HG03060 (cell line): Measurements from ENCODE around the gene PIP5K1B.
"Not testable (repeated sequence)": the region's sequence is repeated elsewhere in the genome, so short reads cannot be mapped to it uniquely, and the experiment has no call there.

ENCODE experiments used
- ATAC-seq: cut with Tn5 transposase; IDR thresholded peaks from one replicate; pipeline ENCODE4 v1.9.1; 2021; ENCODE audit warnings: low read depth, moderate number of reproducible peaks; ENCODE audit not compliant: unreplicated experiment

Gene PIP5K1B

GRCh38 chr9:69044240-69045219 lies 339.5 kb downstream of the PIP5K1B start:
- ATAC-seq = no peak

- ATAC-seq = no peak
These were observed 340.8 kb downstream of the PIP5K1B start for GRCh38 chr9:69045821-69046220.

- no peak for ATAC-seq
These were observed 341.7 kb downstream of the PIP5K1B start for GRCh38 chr9:69046723-69047122.

GRCh38 chr9:69047371-69047770 lies 342.3 kb downstream of the PIP5K1B start:
- ATAC-seq = no peak

- no peak for ATAC-seq
These were observed 344.1 kb downstream of the PIP5K1B start for GRCh38 chr9:69049094-69049493.

- ATAC-seq = not testable (repeated sequence)
These were observed 345.9 kb downstream of the PIP5K1B start for GRCh38 chr9:69050936-69051335.

GRCh38 chr9:69054989-69055388 lies 349.9 kb downstream of the PIP5K1B start:
- ATAC-seq = no peak

- ATAC-seq = no peak
These were observed 351.3 kb downstream of the PIP5K1B start for GRCh38 chr9:69056191-69056815.

GRCh38 chr9:69058101-69058500 lies 353.1 kb downstream of the PIP5K1B start:
- no peak for ATAC-seq
